IMR-90 (cell line): ENCODE data around the gene TENT5C. TPM values are rescaled to one million over a fixed set of nuclear protein-coding genes. Genes with fewer than 3 reads are reported as not detected.

Source experiments
- ATAC-seq: fragments of 200-7000 bp; cut with Tn5 transposase; 2 replicates; pipeline ENCODE4 v1.9.1; 2020; ENCODE audit warnings: low read depth, mild to moderate bottlenecking, moderate library complexity
- BruUV-seq: library from RNA; stranded (reverse); fragments of 400-500 nt; replicated peaks from 2 replicates; lab custom pipeline; 2021; lab: Mats Ljungman, UMichigan
- CTCF ChIA-PET: fragments of 300-600 bp; formaldehyde crosslinking; extraction: SDS; loops from one replicate; lab custom pipeline; 2021; ENCODE audit warnings: antibody characterized with exemption; lab: Yijun Ruan, JAX
- POLR2A ChIA-PET: fragments of 300-600 bp; sonication (Branson Sonifier 250); formaldehyde crosslinking; loops from one replicate; lab custom pipeline; 2022; ENCODE audit warnings: antibody characterized with exemption; ENCODE audit not compliant: unreplicated experiment; lab: Charles Lee
- DNase-seq: peaks from one replicate; pipeline ENCODE4 v3.0.0; 2013
- H2AFZ ChIP-seq: replicated peaks from 2 replicates; pipeline ENCODE3; 2013; ENCODE audit warnings: low read length, mild to moderate bottlenecking; ENCODE audit not compliant: poor library complexity
- H2AK5ac ChIP-seq: 2 replicates; pipeline ENCODE4 v1.6.1; 2013; ENCODE audit warnings: low read depth, low read length, inconsistent platforms
- H2AK9ac ChIP-seq: replicated peaks from 2 replicates; pipeline ENCODE3; 2013; ENCODE audit warnings: mild to moderate bottlenecking, low read depth, low read length, moderate library complexity; ENCODE audit not compliant: poor library complexity
- H2BK120ac ChIP-seq: 2 replicates; pipeline ENCODE4 v1.6.1; 2013; ENCODE audit warnings: low read depth, low read length, inconsistent platforms
- H2BK15ac ChIP-seq: 3 replicates; pipeline ENCODE4 v1.6.1; 2013; ENCODE audit warnings: low read depth, low read length, inconsistent platforms
- H2BK20ac ChIP-seq: 2 replicates; pipeline ENCODE4 v1.6.1; 2013; ENCODE audit warnings: low read depth, mild to moderate bottlenecking, inconsistent platforms, low read length, moderate library complexity
- H2BK5ac ChIP-seq: 2 replicates; pipeline ENCODE4 v1.6.1; 2013; ENCODE audit warnings: mild to moderate bottlenecking, low read depth, low read length, inconsistent platforms; ENCODE audit not compliant: poor library complexity, severe bottlenecking
- H3K14ac ChIP-seq: replicated peaks from 2 replicates; pipeline ENCODE4 v1.6.1; 2013; ENCODE audit warnings: low read depth, low read length, inconsistent platforms
- H3K18ac ChIP-seq: 2 replicates; pipeline ENCODE4 v1.6.1; 2013; ENCODE audit warnings: low read depth, low read length, control low read depth
- H3K23ac ChIP-seq: 2 replicates; pipeline ENCODE4 v1.6.1; 2013; ENCODE audit warnings: low read depth, low read length, inconsistent platforms
- H3K27ac ChIP-seq: 2 replicates; pipeline ENCODE4 v1.5.1; 2013; ENCODE audit warnings: mild to moderate bottlenecking, control low read depth, low read length; ENCODE audit not compliant: insufficient read depth
- H3K27me3 ChIP-seq: 2 replicates; pipeline ENCODE4 v1.6.1; 2013; ENCODE audit warnings: low read length; ENCODE audit not compliant: control insufficient read depth, insufficient read depth
- H3K36me3 ChIP-seq: 2 replicates; pipeline ENCODE4 v1.6.1; 2013; ENCODE audit warnings: low read length, mixed read lengths; ENCODE audit not compliant: control insufficient read depth, insufficient read depth
- H3K4ac ChIP-seq: 2 replicates; pipeline ENCODE4 v1.6.1; 2013; ENCODE audit warnings: low read depth, low read length, inconsistent platforms
- H3K4me1 ChIP-seq: 2 replicates; pipeline ENCODE4 v1.6.1; 2013; ENCODE audit warnings: low read length, mixed read lengths; ENCODE audit not compliant: control insufficient read depth, insufficient read depth
- H3K4me2 ChIP-seq: 2 replicates; pipeline ENCODE4 v1.6.1; 2013; ENCODE audit warnings: low read depth, mild to moderate bottlenecking, control low read depth, low read length, moderate library complexity
- H3K4me3 ChIP-seq: 2 replicates; pipeline ENCODE4 v1.5.1; 2013; ENCODE audit warnings: low read depth, mild to moderate bottlenecking, control low read depth, low read length, moderate library complexity; ENCODE audit not compliant: insufficient read depth
- H3K56ac ChIP-seq: 2 replicates; pipeline ENCODE4 v1.6.1; 2013; ENCODE audit warnings: low read length, inconsistent platforms; ENCODE audit not compliant: insufficient read depth; ENCODE audit errors: extremely low read depth
- H3K79me1 ChIP-seq, 2 experiments: 2 replicates each; pipeline ENCODE4 v1.6.1; 2013; ENCODE audit warnings: low read length in 2 of 2, inconsistent platforms in 1 of 2, low read depth in 1 of 2
- H3K9ac ChIP-seq: 2 replicates; pipeline ENCODE4 v1.6.1; 2013; ENCODE audit warnings: low read depth, low read length, control low read depth
- H3K9me1 ChIP-seq: 2 replicates; pipeline ENCODE4 v1.6.1; 2013; ENCODE audit warnings: low read length, inconsistent platforms; ENCODE audit not compliant: insufficient read depth
- H3K9me3 ChIP-seq: 2 replicates; pipeline ENCODE4 v1.6.1; 2013; ENCODE audit warnings: low read length; ENCODE audit not compliant: control insufficient read depth, insufficient read depth
- H4K20me1 ChIP-seq: 2 replicates; pipeline ENCODE4 v1.6.1; 2013; ENCODE audit warnings: low read length, inconsistent platforms; ENCODE audit not compliant: insufficient read depth
- H4K5ac ChIP-seq: 2 replicates; pipeline ENCODE4 v1.6.1; 2013; ENCODE audit warnings: mild to moderate bottlenecking, low read depth, low read length, control low read depth
- H4K8ac ChIP-seq, 2 experiments: 2 replicates each; pipeline ENCODE4 v1.6.1; 2013; ENCODE audit warnings: low read depth in 2 of 2, low read length in 2 of 2, control low read depth in 1 of 2, inconsistent platforms in 1 of 2
- H4K91ac ChIP-seq: 2 replicates; pipeline ENCODE4 v1.6.1; 2013; ENCODE audit warnings: low read depth, low read length, inconsistent platforms; ENCODE audit not compliant: insufficient read depth
- BHLHE40 ChIP-seq: fragments of 150-350 bp; IDR thresholded peaks from 2 replicates; pipeline ENCODE4 v1.6.1; 2016; ENCODE audit warnings: mild to moderate bottlenecking, low read depth, low read length
- CEBPB ChIP-seq: IDR thresholded peaks from 2 replicates; pipeline ENCODE4 v1.6.1; 2012; ENCODE audit warnings: low read depth, low read length, improper control_type of control experiment
- FOS ChIP-seq: fragments of 150-350 bp; IDR thresholded peaks from 2 replicates; pipeline ENCODE4 v1.6.1; 2016; ENCODE audit warnings: low read depth, low read length
- MAFK ChIP-seq: IDR thresholded peaks from 2 replicates; pipeline ENCODE4 v1.6.1; 2012; ENCODE audit warnings: low read depth, low read length, improper control_type of control experiment
- MAZ ChIP-seq: IDR thresholded peaks from 2 replicates; pipeline ENCODE4 v1.6.1; 2012; ENCODE audit warnings: low read depth, mild to moderate bottlenecking, low read length, improper control_type of control experiment, moderate library complexity, borderline replicate concordance
- MXI1 ChIP-seq: IDR thresholded peaks from 2 replicates; pipeline ENCODE4 v1.6.1; 2012; ENCODE audit warnings: low read depth, mild to moderate bottlenecking, low read length, moderate library complexity, borderline replicate concordance
- NFE2L2 ChIP-seq: fragments of 150-350 bp; IDR thresholded peaks from 2 replicates; pipeline ENCODE4 v1.6.1; 2016; ENCODE audit warnings: low read depth, mild to moderate bottlenecking, low read length
- POLR2A ChIP-seq: IDR thresholded peaks from 2 replicates; pipeline ENCODE4 v1.6.1; 2012; ENCODE audit warnings: mild to moderate bottlenecking, low read depth, low read length
- RAD21 ChIP-seq: IDR thresholded peaks from 2 replicates; pipeline ENCODE4 v1.6.1; 2012; ENCODE audit warnings: low read length, improper control_type of control experiment
- RCOR1 ChIP-seq: IDR thresholded peaks from 2 replicates; pipeline ENCODE4 v1.6.1; 2012; ENCODE audit warnings: mild to moderate bottlenecking, low read length, improper control_type of control experiment; ENCODE audit not compliant: insufficient replicate concordance
- RFX5 ChIP-seq: IDR thresholded peaks from 2 replicates; pipeline ENCODE4 v1.8.0; 2012; ENCODE audit warnings: low read depth, mild to moderate bottlenecking, low read length, moderate library complexity
- SMC3 ChIP-seq: fragments of 150-350 bp; IDR thresholded peaks from 2 replicates; pipeline ENCODE4 v1.6.1; 2016; ENCODE audit warnings: low read depth, mild to moderate bottlenecking, antibody characterized with exemption, low read length, moderate library complexity
- WGBS, 2 experiments: methylation state at CpG; one replicate each; pipeline versions ENCODE4 v1.1.5 to v1.1.7; 2013; ENCODE audit warnings: missing lambda C conversion rate in 2 of 2; ENCODE audit not compliant: insufficient read length in 1 of 2; ENCODE audit errors: extremely low coverage in 2 of 2; 5-methylcytosine and 5-hydroxymethylcytosine counted together
- dilution Hi-C: fragments of 300-500 bp; cut with HindIII; formaldehyde crosslinking; loops from one replicate; pipeline ENCODE4 v1.14.3; 2018; ENCODE audit warnings: low sequenced_read_pairs; ENCODE audit not compliant: unreplicated experiment
- in situ Hi-C: fragments of 300-500 bp; cut with MboI; formaldehyde crosslinking; loops from 3 replicates; pipeline ENCODE4 v1.14.3; 2019; ENCODE audit warnings: low sequenced_read_pairs, inconsistent platforms, mixed read lengths
- intact Hi-C: fragments of 100-400 bp; cut with micrococcal nuclease; formaldehyde crosslinking; loops from 2 replicates; pipeline ENCODE4 v1.10.0; 2022
- polyA plus RNA-seq, 3 experiments: library from polyadenylated mRNA; depleted of rRNA; stranded (reverse); fragments of >200 nt; gene quantifications; 2 replicates each; pipeline ENCODE4 v1.2.3, GENCODE V29; 2012; ENCODE audit warnings: low replicate concordance in 1 of 3
- total RNA-seq: library from RNA; depleted of rRNA; stranded (reverse); fragments of >200 nt; gene quantifications from 2 replicates; pipeline ENCODE4 v1.2.3, GENCODE V29; 2012
- TF ChIP-seq, protein P1 (sequence below): fragments of 150-350 bp; IDR thresholded peaks from 2 replicates; pipeline ENCODE4 v1.6.1; 2017; ENCODE audit warnings: mild to moderate bottlenecking, antibody characterized with exemption, low read length, low read depth
- TF ChIP-seq, protein P2 (sequence below): fragments of 150-350 bp; IDR thresholded peaks from 2 replicates; pipeline ENCODE4 v1.6.1; 2016; ENCODE audit warnings: low read depth, mild to moderate bottlenecking, low read length, moderate library complexity, borderline replicate concordance
- TF ChIP-seq, protein P3 (sequence below): conservative IDR thresholded peaks from 2 replicates; pipeline ENCODE4 v1.5.1; 2012; ENCODE audit warnings: mild to moderate bottlenecking, low read depth, low read length, improper control_type of control experiment

The TENT5C gene
- total and polyA plus RNA-seq, 2 of the 4 experiments (the other 2 are of a cell fraction): 1.5 to 4.1 TPM

DNA sequence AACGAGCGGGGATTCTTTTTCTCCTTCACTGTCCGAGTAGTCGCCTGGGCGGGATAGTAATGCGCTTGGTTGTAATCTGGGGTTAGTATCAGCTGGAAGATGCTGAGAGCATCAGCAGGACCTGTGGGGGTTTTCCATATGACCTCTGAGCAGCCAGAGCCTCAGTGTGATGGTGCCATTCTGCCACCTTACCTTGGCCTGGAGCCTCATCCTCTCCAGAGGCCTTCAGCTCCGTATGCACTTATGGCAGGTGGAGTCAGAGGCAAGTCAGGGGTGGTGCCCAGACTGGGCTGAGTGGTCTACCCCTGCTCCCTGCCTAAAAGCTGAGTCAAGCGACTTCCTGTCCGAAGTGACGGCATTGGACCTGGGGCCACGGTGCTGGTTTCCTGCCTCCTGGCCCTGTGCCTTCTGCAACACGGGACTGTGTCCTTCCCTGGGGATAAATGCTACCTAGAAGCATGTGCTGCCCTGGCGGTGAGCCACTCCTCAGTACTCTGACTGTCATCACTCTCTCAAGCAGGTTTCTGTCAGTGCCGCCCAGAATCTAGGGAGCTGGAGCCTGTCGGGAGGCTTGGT, 24.7 kb downstream of the TENT5C start:
- no peak overlapping the region for H2BK120ac ChIP-seq
- no peak overlapping the region for H3K56ac ChIP-seq
- ATAC-seq (no peak), DNase-seq (no peak)
- H3K27ac ChIP-seq: no peak overlapping the region
- no peak overlapping the region for H2AK5ac ChIP-seq
- H3K9me3 ChIP-seq: no peaks in the 10 kb centered on the region
- no peak overlapping the region for H2AK9ac ChIP-seq
- H3K9me1 ChIP-seq: peaks cover 28% of the 10 kb centered on the region
- WGBS, 2 experiments: 95% methylated on average over 4 of the region's 15 CpGs; no CpG with 5 or more reads in 1 of the 2 experiments
- CTCF ChIA-PET: no interaction called here
- TF ChIP-seq FOS: no peak
- no peak for TF ChIP-seq MAFK
- no peak for TF ChIP-seq SMC3
- no peak for TF ChIP-seq RAD21
- TF ChIP-seq MAZ: no peak
- TF ChIP-seq, protein P1, sequence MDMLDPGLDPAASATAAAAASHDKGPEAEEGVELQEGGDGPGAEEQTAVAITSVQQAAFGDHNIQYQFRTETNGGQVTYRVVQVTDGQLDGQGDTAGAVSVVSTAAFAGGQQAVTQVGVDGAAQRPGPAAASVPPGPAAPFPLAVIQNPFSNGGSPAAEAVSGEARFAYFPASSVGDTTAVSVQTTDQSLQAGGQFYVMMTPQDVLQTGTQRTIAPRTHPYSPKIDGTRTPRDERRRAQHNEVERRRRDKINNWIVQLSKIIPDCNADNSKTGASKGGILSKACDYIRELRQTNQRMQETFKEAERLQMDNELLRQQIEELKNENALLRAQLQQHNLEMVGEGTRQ: no peak
- TF ChIP-seq NFE2L2: no peak
- no peak for TF ChIP-seq MXI1
- no peak for TF ChIP-seq RCOR1
- no peak for TF ChIP-seq RFX5
- TF ChIP-seq, protein P2, sequence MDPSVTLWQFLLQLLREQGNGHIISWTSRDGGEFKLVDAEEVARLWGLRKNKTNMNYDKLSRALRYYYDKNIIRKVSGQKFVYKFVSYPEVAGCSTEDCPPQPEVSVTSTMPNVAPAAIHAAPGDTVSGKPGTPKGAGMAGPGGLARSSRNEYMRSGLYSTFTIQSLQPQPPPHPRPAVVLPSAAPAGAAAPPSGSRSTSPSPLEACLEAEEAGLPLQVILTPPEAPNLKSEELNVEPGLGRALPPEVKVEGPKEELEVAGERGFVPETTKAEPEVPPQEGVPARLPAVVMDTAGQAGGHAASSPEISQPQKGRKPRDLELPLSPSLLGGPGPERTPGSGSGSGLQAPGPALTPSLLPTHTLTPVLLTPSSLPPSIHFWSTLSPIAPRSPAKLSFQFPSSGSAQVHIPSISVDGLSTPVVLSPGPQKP: no peak
- TF ChIP-seq POLR2A: no peak
- no peak for TF ChIP-seq BHLHE40
- no peak for TF ChIP-seq CEBPB
- TF ChIP-seq, protein P3, sequence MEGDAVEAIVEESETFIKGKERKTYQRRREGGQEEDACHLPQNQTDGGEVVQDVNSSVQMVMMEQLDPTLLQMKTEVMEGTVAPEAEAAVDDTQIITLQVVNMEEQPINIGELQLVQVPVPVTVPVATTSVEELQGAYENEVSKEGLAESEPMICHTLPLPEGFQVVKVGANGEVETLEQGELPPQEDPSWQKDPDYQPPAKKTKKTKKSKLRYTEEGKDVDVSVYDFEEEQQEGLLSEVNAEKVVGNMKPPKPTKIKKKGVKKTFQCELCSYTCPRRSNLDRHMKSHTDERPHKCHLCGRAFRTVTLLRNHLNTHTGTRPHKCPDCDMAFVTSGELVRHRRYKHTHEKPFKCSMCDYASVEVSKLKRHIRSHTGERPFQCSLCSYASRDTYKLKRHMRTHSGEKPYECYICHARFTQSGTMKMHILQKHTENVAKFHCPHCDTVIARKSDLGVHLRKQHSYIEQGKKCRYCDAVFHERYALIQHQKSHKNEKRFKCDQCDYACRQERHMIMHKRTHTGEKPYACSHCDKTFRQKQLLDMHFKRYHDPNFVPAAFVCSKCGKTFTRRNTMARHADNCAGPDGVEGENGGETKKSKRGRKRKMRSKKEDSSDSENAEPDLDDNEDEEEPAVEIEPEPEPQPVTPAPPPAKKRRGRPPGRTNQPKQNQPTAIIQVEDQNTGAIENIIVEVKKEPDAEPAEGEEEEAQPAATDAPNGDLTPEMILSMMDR: no peak
- in situ Hi-C loops: no loop called here
- POLR2A ChIA-PET: no interaction called here
- peaks cover 6 to 43% of the 10 kb centered on the region in 2 experiments; a peak in 3 of 4 replicates for H3K79me1 ChIP-seq
- H3K9ac ChIP-seq: no peak overlapping the region
- H2BK20ac ChIP-seq: no peak overlapping the region
- BruUV-seq: no TSS peak
- peaks cover 41% of the 10 kb centered on the region; the same call in 1 of the 2 replicates for H4K20me1 ChIP-seq
- H3K4me1 ChIP-seq: peaks cover 4% of the 10 kb centered on the region; the same call in 1 of the 2 replicates
- no peak overlapping the region for H2BK15ac ChIP-seq
- no peak overlapping the region for H4K5ac ChIP-seq
- H3K14ac ChIP-seq: no peak overlapping the region
- H2AFZ ChIP-seq: no peak overlapping the region
- no peak overlapping the region for H3K4me3 ChIP-seq
- H4K8ac ChIP-seq: no peak overlapping the region
- no peak overlapping the region for H3K23ac ChIP-seq
- H3K18ac ChIP-seq: no peak overlapping the region
- no peak overlapping the region for H3K4me2 ChIP-seq
- no peaks in the 10 kb centered on the region for H3K27me3 ChIP-seq
- H3K36me3 ChIP-seq: peaks cover 2% of the 10 kb centered on the region; the same call in 1 of the 2 replicates
- intact Hi-C loops: no loop called here
- no peak overlapping the region for H3K4ac ChIP-seq
- no peak overlapping the region for H4K91ac ChIP-seq
- no peak overlapping the region for H2BK5ac ChIP-seq
- dilution Hi-C loops: no loop called here
